ENCODE results near the gene QTRT2. TPM values are rescaled to one million over a fixed set of nuclear protein-coding genes. Genes with fewer than 3 reads are reported as not detected.

QTRT2 gene
- total RNA-seq, 1 experiment from 2014 or later = 38.0 TPM

DNA sequence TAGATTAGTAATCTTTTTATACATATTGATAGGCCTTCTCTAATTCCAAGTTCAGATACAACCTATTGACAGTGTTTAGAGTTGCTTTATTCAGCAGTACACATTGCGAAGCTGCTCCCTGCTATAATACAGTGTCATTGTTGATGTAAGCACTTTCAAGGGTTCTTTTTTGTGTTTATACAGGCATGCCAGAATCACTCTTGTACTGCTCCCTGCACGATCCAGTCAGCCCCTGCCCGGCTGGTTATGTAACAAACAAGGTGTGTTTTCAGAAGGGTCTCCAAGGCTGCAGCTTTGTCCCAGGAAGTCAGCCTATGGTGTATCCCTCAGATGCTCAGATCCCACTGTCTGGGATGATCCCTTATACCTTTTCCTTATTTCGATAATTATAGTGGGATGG is 11.3 kb downstream of the QTRT2 start:
- Histone ChIP-seq H3K4me2 (ENCODE audit: low read length) (no peak overlapping the region), H3K4me3 (ENCODE audit: low read length) (no peak overlapping the region), H3K27me3 (ENCODE audit: low read length) (no peaks in the 10 kb centered on the region), H3K9me2 (replicated peaks; ENCODE audit: low read length) (no peaks in the 10 kb centered on the region), H3K9me3 (ENCODE audit: low read length) (no peaks in the 10 kb centered on the region), H3K27ac (ENCODE audit: low read length) (no peak overlapping the region), H3F3A (ENCODE audit: low read length, unreplicated experiment) (no peaks in the 10 kb centered on the region), H4K20me1 (ENCODE audit: low read length) (peaks cover 7% of the 10 kb centered on the region), H3K4me1 (ENCODE audit: insufficient read depth, low read length) (no peaks in the 10 kb centered on the region), H3K79me2 (ENCODE audit: low read length) (peaks cover 24% of the 10 kb centered on the region), H3K9ac (ENCODE audit: low read length) (no peak overlapping the region), H2AFZ (ENCODE audit: low read length) (no peak overlapping the region), H3K36me3 (ENCODE audit: low read depth, low read length) (peaks cover 47% of the 10 kb centered on the region)
- ATAC-seq (no peak), DNase-seq (no peak)
- ChIA-PET CTCF (no interaction called here), POLR2A (ENCODE audit: unreplicated experiment) (no interaction called here)
- no peak for TF ChIP-seq EZH2 (IDR thresholded peaks at IDR 0.05; ENCODE audit: low read length, unreplicated experiment)
- TF ChIP-seq, protein P1, sequence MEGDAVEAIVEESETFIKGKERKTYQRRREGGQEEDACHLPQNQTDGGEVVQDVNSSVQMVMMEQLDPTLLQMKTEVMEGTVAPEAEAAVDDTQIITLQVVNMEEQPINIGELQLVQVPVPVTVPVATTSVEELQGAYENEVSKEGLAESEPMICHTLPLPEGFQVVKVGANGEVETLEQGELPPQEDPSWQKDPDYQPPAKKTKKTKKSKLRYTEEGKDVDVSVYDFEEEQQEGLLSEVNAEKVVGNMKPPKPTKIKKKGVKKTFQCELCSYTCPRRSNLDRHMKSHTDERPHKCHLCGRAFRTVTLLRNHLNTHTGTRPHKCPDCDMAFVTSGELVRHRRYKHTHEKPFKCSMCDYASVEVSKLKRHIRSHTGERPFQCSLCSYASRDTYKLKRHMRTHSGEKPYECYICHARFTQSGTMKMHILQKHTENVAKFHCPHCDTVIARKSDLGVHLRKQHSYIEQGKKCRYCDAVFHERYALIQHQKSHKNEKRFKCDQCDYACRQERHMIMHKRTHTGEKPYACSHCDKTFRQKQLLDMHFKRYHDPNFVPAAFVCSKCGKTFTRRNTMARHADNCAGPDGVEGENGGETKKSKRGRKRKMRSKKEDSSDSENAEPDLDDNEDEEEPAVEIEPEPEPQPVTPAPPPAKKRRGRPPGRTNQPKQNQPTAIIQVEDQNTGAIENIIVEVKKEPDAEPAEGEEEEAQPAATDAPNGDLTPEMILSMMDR (conservative IDR thresholded peaks at IDR 0.05; ENCODE audit: low read depth, low read length) = no peak
- TF ChIP-seq EZH2phosphoT487 (IDR thresholded peaks at IDR 0.05; ENCODE audit: borderline replicate concordance, low read length) = no peak
- BruUV-seq (replicated peaks) = no TSS peak
- intact Hi-C loops (cut with micrococcal nuclease) = no loop called here

GRCh38 chr3:114068336-114068735 is 11.8 kb downstream of the QTRT2 start:
- Histone ChIP-seq H3K27me3 (ENCODE audit: low read length) (no peaks in the 10 kb centered on the region), H3K4me2 (ENCODE audit: low read length) (no peak overlapping the region), H3K4me3 (ENCODE audit: low read length) (no peak overlapping the region), H3K36me3 (ENCODE audit: low read depth, low read length) (peaks cover 52% of the 10 kb centered on the region), H3K4me1 (ENCODE audit: insufficient read depth, low read length) (no peaks in the 10 kb centered on the region), H3K9ac (ENCODE audit: low read length) (no peak overlapping the region), H3K9me2 (replicated peaks; ENCODE audit: low read length) (no peaks in the 10 kb centered on the region), H4K20me1 (ENCODE audit: low read length) (peaks cover 5% of the 10 kb centered on the region; the same call in 1 of the 2 replicates), H3K9me3 (ENCODE audit: low read length) (no peaks in the 10 kb centered on the region), H3K79me2 (ENCODE audit: low read length) (peaks cover 20% of the 10 kb centered on the region), H2AFZ (ENCODE audit: low read length) (no peak overlapping the region), H3K27ac (ENCODE audit: low read length) (no peak overlapping the region), H3F3A (ENCODE audit: low read length, unreplicated experiment) (no peaks in the 10 kb centered on the region)
- DNase-seq (no peak), ATAC-seq (no peak)
- no TSS peak for BruUV-seq (replicated peaks)
- TF ChIP-seq, protein P1 (conservative IDR thresholded peaks at IDR 0.05; ENCODE audit: low read depth, low read length) = no peak
- TF ChIP-seq EZH2phosphoT487 (IDR thresholded peaks at IDR 0.05; ENCODE audit: borderline replicate concordance, low read length) = no peak
- no peak for TF ChIP-seq EZH2 (IDR thresholded peaks at IDR 0.05; ENCODE audit: low read length, unreplicated experiment)
- POLR2A ChIA-PET (ENCODE audit: unreplicated experiment) = no interaction called here
- intact Hi-C loops (cut with micrococcal nuclease) = no loop called here
- CTCF ChIA-PET = no interaction called here

DNA sequence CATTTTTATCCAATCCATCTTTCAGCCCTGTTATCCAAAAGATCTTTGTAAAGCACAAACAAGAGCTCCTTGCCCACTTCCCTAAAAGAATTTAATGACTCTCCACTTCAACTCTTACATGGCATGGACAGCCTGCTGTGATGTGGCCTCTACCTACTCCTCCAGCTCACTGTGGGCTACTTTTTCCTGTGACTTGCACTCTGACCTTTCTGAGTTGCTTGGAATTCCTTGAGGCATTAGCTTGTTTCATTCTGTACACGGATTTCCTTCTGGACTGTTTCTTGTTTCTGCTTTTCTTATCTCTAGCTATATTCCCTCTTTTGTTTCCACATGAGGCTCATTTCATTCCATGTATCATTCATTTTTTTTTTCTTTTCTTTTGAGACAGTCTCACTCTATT is 15.2 kb downstream of the QTRT2 start:
- intact Hi-C loops (cut with micrococcal nuclease) = no loop called here
- Histone ChIP-seq H3K4me3 (ENCODE audit: low read length) (no peak overlapping the region), H3K9me3 (ENCODE audit: low read length) (no peaks in the 10 kb centered on the region), H3F3A (ENCODE audit: low read length, unreplicated experiment) (no peaks in the 10 kb centered on the region), H4K20me1 (ENCODE audit: low read length) (no peaks in the 10 kb centered on the region), H3K27ac (ENCODE audit: low read length) (no peak overlapping the region), H3K9me2 (replicated peaks; ENCODE audit: low read length) (no peaks in the 10 kb centered on the region), H2AFZ (ENCODE audit: low read length) (no peak overlapping the region), H3K27me3 (ENCODE audit: low read length) (no peaks in the 10 kb centered on the region), H3K79me2 (ENCODE audit: low read length) (no peaks in the 10 kb centered on the region), H3K36me3 (ENCODE audit: low read depth, low read length) (peaks cover 66% of the 10 kb centered on the region), H3K9ac (ENCODE audit: low read length) (no peak overlapping the region), H3K4me1 (ENCODE audit: insufficient read depth, low read length) (no peaks in the 10 kb centered on the region), H3K4me2 (ENCODE audit: low read length) (no peak overlapping the region)
- DNase-seq (no peak), ATAC-seq (no peak)
- CTCF ChIA-PET = no interaction called here
- POLR2A ChIA-PET (ENCODE audit: unreplicated experiment) = no interaction called here
- BruUV-seq (replicated peaks) = no TSS peak
- TF ChIP-seq EZH2phosphoT487 (IDR thresholded peaks at IDR 0.05; ENCODE audit: borderline replicate concordance, low read length) = no peak
- TF ChIP-seq, protein P1 (conservative IDR thresholded peaks at IDR 0.05; ENCODE audit: low read depth, low read length) = no peak
- TF ChIP-seq EZH2 (IDR thresholded peaks at IDR 0.05; ENCODE audit: low read length, unreplicated experiment) = no peak
